Esophagus muscularis mucosa (tissue), 3 donors: ENCODE measurements around the gene PDE4D.

Source experiments
- CTCF ChIP-seq, 3 experiments: fragments of 200-600 bp in 2 of 3; fragments of 450-650 bp in 1 of 3; sonication (generic) in 2 of 3; IDR thresholded peaks; one replicate each; pipeline ENCODE4 v1.5.1; 2017 to 2019; ENCODE audit warnings: antibody characterized with exemption in 3 of 3, mild to moderate bottlenecking in 2 of 3, moderate library complexity in 1 of 3
- EP300 ChIP-seq: sonication (generic); formaldehyde crosslinking; IDR thresholded peaks from one replicate; pipeline ENCODE4 v1.6.1; 2017; ENCODE audit warnings: antibody characterized with exemption

GRCh38 chr5:59430066-59430685 is 463.4 kb downstream of the PDE4D start:
- TF ChIP-seq CTCF (IDR thresholded peaks at IDR 0.05) (no peak), EP300 (no peak)
